Glomerular visceral epithelial cell (primary cell): ENCODE measurements around the gene CCRL2.
"Not testable (repeated sequence)": the region's sequence is repeated elsewhere in the genome, so short reads cannot be mapped to it uniquely, and the experiment has no call there.

Experiments used
- DNase-seq: peaks from one replicate; pipeline ENCODE4 v3.0.0-alpha.2; 2016; ENCODE audit errors: extremely low spot score

Gene CCRL2

DNA sequence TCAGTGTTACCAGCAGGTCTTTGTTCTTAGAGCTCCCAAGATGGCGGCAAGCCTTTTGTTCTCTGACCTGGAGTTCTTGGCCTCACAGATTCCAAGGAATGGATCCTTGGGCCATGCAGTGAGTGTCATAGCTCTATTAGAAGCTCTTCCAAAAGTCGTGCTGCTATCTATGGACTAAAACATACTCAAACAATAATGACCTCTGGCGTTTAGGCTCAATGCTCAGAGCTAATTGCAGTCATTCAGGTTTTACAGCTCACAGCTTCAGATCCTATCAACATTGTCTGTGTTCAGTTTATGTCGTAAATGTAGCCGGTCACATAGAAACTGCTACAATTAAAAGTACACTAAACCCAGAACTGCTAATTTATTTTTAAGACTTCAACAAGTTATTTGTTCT lies 22.2 kb downstream of the CCRL2 start:
- DNase-seq = no peak

DNA sequence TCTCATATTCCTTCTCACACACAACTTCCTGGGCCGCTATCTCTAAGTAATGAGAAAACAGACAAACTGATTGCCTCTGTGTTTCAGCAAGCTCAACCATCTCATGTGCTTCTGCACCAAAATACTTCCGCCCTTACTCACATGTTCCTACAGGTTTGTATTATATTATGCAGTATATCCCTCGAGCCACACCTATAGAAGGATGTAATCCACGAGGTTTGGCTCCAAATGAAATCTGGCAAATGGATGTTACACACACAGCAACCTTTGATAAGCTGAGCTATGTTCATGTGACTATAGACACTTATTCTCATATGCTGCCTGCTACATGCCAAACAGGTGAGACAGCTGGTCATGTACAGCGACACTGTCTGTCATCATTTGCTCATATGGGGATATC lies 22.6 kb downstream of the CCRL2 start:
- no peak for DNase-seq

DNA sequence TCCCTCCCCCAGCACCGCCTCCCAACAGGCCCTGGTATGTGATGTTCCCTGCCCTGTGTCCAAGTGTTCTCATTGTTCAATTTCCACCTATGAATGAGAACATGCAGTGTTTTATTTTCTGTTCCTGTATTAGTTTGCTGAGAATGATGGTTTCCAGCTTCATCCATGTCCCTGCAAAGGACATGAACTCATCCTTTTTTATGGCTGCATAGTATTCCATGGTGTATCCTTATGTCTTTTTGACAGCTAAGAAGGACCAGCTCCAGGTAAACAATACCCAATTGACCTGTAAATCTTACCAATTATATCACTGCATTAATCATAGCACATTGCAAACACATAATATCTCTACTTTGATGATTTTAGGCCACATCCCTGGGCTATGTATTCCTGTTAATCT lies 23.8 kb downstream of the CCRL2 start:
- not testable (repeated sequence) for DNase-seq

DNA sequence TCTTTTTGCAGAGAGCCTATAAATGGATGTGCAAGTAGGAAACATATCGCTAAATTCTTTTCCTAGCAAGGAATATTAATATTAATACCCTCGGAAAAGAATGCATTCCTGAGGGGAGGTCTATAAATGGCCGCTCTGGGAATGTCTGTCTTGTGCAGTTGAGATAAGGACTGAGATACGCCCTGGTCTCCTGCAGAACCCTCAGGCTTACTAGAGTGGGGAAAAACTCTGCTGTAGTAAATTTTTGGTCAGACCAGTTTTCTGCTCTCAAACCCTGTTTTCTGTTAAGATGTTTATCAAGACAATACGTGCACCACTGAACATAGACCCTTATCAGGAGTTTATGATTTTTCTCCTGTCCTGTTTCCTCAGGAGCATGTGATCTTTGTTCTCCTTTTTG lies 24.8 kb downstream of the CCRL2 start:
- not testable (repeated sequence) for DNase-seq

DNA sequence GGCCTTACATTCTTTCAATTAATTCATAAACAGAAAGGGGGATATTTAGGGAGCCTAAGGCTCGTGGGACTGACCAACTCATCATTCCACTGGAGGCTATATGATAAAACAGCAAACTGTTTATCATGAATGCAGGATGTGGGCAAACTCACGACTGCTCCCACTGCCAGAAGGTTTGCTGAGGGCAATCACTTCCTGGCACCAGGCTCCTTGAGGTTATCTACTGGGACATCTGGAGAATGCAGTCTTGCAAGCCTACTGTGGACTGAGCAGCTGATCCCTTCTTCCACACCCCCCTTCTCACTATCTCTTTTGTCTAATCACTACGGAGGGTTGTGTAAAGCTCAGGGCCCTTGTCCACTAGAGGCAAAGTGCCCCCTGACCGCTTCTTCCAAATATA lies 26.1 kb downstream of the CCRL2 start:
- not testable (repeated sequence) for DNase-seq

DNA sequence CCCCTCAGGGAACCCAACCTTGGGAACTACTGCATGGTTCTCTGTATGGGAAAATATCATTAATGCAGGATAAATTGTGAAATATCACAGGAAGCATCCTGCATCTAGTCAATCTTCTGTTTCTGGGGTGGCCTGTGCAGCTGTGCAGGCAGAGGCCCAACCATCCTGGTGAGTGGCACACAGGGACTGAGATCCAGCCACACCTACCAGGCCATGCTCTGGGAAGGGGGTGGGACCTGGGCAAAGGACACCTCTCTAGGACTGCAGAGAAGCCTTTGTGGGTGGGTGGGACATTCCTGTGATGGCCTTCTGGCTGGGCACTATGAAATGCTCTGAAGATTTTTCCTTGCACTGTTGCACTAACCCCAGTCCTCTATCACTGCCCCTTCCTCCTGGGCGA lies 26.8 kb downstream of the CCRL2 start:
- DNase-seq = no peak

DNA sequence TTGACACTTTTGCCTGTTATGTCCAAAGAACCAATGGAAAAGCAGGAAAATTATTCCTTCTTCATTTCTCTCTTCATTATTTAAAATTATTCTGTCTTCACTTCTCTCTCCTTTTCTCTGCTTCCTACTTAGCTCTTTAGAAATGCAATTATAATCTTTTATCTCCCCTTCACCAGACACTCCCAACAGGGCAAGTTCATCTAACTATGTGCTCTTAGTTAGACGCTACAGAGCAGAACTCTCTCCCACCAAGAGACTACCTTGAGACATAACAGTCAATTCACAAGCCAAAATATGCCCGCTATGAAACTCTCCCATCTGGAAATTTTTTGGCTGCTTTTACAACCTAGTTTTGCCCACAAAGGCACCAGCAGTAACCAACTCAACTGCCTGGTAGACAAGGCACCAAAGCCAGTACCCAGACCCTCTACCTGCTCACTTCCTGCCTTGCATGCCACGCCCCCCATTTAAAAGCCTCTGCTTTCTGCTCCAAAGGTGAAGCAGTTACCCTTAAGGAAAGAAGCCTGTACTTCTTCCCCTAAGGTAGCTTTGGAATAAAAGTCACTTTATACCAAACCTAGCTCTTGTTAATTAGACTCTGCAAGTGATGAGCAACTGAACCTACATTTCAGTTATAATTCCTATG lies 28.1 kb downstream of the CCRL2 start:
- no peak for DNase-seq

DNA sequence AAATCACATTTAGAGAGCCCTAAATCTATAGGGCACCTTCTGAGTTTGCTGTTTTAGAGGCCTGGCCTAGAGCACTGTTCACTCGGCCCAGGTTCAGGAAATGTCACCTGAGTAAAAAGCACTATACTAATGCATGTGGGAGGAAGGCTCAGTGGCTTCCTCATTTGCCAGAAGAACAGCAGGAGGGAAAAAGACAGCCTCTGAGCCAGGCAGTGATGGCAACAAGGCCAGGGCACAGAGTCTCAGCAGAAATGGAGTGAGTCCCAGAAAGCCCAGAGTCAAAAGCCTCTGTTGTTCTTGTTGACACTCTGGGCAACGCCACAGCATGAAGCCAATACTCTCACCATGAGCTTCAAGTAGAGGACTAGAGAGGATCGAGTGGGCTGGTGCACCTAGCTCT lies 31.8 kb downstream of the CCRL2 start:
- DNase-seq = no peak

DNA sequence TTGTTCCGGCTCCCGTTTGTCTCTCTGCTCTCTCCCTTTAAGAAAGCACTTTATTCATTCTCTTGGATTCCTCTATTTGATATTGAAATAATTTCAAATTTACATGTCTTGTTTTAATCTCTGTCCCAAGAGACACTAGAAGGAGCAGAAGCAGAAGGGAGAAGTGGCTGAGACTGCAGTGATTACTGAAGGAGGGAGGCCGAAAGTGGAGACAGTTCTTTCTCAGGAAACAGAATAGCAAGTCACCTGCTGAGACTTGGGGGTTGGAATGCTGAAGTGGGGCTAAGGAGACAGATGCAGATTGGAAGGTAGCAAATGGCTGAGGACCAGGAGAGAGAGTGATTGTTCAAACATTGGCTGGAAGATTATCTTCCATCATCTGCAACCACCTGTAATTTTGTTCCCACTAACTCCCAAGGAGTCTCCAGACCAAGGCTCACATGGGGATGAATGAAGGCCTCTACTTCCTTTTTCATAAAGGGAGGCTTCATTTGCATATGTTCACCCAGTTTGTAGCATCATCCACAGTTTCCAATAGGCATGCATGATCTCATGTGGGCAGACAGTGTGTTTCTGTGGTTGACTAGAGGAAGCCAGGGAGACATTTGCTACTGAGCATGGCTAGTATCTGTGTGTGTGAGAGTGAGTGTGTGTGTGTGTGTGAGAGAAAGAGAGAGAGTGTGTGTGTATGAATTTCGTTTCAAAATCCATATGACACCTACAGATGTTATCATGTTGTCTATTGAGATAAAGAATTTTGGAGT lies 33.7 kb downstream of the CCRL2 start:
- DNase-seq = no peak

DNA sequence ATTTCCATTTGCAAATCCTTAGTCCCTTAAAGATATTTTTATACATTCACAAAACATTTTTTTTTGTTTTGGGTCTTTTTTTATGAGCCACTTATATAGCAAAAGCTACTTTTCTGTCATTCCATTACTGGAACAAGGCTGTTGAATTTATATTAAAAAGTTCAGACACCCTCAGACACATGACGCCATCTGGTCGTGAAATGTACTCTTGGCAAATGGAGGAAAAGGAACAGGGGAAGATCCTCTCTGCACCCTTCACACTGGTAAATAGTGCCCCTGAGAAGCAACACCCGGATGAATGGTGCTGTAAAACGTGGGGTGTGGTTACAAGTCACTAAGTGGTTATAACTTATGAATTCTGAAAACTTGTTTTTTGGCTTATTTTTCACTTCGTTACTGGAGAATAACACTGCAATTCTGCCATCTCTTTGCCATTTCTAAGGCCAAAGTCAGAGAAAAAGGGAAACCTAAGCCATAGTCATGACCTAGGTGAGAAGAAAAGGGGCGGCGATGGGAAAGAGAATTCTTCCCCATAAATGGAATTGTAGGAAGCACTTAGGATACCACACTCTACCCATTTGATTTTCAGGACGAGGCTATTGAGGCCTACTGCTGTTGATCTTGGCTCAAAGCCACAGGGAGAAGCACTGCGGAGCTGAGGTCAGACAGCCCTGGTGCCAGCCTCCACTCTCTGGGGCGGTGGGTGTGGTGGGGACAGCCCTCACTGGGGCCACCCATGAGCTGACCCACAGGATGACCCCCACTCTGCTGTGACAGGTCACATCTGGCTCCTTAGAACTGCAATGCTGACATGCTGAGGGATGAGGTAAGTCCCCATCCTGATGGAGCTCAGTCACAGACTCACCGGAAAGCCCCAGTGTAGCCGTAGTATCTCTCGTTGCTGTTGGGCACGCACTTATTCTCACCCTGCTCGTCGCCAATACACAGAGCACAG lies 35.8 kb downstream of the CCRL2 start:
- DNase-seq = no peak

DNA sequence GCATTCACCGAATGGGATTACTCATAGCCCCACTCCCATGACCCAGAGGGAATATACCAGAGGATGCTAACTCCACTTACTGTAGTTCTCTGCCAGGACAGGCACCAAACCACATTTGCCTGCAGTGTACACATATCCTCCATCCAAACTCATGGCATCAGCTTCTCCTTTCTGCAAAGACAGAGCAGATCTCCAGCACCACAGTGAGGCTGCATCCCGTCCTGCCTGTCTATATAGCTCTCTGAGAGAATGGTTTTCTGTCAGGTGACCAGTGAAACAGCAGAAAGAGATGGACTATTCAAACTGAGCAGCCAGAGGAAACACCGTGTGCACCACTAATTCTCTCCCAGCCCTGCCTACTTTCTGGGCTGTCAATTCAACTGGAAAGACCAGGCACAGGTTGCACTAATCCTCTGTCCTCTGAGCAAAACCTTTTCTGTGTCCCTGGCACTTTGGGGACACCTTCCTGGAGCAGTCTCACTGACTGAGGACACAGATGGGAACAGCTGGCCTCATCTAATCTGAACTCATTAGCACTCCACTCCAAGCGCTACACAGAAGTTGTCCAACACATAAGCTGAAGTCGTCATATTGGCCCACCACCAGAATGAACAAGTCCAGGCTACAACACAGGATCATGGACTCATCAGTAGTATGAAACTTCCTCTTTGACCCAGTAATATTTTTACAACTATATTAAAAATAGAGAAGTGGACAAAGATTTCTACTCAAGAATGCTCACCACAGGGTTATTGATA lies 40.3 kb downstream of the CCRL2 start:
- no peak for DNase-seq

DNA sequence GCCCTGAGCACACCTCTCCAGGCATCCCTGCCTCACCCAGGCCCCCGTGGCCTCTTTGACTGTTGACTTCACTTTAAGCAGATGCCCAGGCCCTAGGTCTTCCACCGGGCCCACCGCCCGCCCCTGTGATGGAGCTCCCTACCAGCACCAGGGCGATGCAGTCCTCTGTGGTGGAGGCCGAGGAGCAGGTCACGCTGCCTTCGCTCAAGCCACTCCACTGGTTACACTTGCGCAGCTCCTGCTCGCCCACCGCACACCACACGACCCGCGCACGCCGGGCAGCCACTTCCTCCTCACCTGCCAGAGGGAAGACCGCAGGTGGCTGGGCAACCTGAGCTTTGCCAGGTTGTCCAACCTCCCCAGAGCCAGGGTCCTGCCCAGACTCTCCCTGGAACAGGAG lies 41.7 kb downstream of the CCRL2 start:
- DNase-seq = no peak

DNA sequence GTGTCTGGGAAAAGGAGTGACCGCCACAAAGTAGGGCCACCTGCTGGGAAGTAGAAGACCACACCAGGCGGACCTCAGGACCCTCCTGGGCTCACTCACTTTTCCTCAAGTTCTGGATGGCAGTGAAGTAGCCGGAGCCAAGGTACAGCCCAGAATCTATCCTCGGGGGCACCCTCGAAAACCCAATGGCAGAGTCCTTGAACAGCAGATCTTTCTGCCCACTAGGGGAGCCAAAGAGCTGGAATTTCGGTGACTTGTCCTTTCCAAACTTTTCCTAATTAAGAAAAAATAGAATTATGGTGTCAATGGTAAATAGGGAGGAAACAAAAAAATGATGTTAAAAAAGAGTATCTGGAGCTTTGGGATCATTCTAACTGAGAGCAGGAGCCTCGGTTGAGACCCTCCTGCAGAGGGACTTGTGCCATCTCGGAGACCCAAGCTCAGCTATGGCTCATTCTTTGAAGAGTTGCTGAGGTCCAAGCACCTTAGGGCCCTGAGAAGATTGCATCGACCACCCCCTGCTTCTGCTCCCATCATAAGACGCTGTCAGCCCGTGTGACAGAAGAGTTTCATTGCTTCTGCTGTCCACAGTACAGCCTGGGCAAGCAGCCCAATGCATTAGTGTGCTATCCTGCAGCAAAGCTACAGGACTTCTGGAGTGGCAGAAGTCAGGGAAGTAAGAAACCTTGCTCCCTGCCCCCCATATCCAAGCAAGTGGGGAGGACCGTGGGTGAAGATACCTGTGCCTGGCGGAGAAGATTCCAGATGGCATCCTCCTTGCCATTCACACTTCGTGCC lies 42.9 kb downstream of the CCRL2 start:
- DNase-seq = no peak

DNA sequence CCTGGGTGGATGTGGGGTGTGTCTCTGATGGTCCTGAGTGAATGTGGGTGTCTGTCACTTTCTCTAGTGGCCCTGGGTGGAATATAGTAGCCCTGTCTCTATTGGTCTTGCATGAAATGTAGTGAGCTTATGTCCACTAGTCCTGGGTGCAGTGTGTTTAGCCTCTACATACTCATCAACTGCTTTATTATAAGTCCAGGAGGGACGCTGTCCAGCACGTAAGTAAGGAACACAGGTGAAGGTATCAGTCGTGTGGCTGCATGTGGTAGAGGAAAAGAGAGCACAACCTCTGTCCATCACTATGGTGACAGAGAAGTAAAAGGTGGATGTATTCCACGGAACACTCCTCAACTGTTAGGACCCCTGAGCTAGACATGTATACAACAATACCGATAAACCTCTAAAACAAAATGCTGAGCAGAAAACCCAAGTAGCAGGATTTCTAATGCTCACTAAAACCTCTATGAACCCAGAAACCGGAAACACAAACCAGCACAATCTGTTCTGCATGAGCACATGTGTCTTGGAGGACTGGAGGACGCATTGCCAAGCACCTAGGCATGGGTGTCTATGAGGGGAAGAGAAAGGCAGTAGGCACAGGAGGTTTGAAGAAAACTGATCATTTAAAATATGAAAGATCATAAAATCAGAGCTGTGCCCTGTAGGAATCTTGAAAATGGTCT lies 46.6 kb downstream of the CCRL2 start:
- no peak for DNase-seq

DNA sequence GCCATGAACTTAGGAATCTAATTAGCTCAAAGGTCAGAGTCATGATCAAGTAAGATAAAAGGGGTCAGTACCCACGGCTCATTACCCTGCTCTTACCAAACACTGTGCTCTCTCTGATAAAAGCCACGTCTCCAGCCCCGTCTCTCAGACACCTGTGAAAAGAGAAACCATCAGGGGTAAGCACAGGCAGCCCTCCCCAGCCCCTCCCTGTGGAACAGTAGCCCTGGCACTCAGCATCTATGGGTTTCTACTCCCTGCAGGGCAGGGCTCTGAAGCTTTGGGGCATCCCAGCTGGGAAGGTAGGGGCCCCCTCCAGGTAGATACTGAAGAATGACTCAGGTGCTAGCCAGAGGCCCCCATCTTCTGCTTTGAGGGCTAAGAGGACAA lies 47.1 kb downstream of the CCRL2 start:
- no peak for DNase-seq

DNA sequence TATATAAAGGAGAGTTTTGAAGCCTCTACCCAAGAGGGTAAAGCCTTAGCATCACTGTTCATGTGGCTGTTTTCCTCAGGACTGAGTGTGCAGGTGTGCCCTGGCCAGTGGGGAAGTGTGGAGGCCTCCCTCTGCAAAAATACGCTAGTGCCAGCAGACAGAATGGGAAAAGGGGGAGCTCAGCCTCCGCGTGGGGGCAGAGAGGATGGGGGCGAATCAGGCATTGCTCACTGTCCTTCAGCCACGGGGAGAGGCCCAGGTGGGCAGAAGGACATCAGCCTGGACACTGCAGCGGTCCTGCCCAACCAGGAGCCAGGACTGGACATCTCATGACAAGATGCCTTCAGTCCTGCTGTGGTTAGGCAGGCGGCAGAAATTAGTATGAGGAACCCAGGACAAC lies 47.5 kb downstream of the CCRL2 start:
- no peak for DNase-seq

DNA sequence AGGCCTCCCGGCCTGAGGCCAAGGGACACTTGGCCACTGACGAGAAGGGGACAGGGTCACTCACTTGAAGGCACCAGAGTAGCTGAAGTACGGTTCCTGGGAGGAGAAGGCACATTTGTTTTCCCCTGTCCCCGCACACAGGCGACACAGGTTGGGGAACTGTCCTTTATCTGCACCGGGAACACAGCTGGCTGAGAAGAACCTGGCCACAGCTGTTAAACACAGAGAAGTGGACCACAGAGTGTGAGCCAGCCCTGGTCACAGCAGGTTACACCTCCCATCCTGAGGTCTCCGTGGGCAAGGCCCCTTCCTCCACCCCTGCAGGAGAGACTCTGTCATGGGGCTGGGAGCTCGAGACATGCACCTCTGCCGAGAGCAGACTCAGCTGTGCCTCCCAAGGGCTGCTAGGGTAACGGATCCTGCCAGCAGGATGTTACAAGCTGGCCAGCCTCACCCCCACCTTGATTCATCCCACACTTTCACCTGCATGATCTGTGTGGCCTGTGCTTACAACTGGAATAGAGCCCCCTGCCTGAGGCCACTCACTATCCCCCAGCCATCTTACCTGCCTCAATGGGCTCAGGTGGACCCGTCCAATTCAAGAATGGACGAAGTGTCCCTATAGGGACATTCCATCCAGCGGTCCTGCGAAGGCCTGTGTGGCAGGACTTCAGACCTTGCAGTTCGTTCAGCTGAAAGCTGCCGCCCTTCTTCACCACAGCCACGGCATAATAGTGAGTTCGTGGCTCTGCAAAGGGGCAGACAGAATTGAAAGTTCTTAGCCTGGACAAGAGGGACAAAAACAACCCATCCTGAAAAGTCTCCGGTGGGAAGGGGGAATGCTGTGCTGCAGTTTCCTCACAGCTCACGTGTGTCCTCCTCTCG lies 48.4 kb downstream of the CCRL2 start:
- DNase-seq = no peak

DNA sequence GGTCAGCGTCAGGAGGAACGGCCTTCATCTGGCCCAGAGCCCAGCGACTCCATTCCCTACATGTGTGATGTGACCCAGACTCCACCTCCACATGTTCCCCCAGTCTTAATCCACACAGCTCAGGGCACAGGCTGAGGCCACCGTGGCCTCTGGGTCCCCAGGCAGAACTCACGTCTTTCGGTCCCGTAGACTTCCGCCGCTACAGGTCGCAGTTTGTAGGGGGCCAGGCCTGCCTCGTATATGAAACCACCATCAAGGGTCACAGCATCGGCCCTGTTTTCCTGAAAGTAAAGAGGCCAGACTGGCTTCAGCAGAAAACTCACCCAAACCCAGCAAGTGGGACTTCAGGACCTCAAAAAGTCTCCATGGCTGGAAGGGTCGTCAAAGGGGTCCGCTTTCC lies 49.1 kb downstream of the CCRL2 start:
- no peak for DNase-seq
